WI38 (cell line): ENCODE results near the gene SDR9C7.
"Not testable (repeated sequence)": the region's sequence is repeated elsewhere in the genome, so short reads cannot be mapped to it uniquely, and the experiment has no call there.

Experiments used
- H3K4me3 ChIP-seq: 2 replicates; pipeline ENCODE4 v1.5.1; 2011; ENCODE audit warnings: low read depth, mild to moderate bottlenecking, control low read depth, low read length
- CTCF ChIP-seq: IDR thresholded peaks from 2 replicates; pipeline ENCODE4 v1.5.1; 2012; ENCODE audit warnings: low read depth, mild to moderate bottlenecking, control low read depth, low read length

The SDR9C7 gene

DNA sequence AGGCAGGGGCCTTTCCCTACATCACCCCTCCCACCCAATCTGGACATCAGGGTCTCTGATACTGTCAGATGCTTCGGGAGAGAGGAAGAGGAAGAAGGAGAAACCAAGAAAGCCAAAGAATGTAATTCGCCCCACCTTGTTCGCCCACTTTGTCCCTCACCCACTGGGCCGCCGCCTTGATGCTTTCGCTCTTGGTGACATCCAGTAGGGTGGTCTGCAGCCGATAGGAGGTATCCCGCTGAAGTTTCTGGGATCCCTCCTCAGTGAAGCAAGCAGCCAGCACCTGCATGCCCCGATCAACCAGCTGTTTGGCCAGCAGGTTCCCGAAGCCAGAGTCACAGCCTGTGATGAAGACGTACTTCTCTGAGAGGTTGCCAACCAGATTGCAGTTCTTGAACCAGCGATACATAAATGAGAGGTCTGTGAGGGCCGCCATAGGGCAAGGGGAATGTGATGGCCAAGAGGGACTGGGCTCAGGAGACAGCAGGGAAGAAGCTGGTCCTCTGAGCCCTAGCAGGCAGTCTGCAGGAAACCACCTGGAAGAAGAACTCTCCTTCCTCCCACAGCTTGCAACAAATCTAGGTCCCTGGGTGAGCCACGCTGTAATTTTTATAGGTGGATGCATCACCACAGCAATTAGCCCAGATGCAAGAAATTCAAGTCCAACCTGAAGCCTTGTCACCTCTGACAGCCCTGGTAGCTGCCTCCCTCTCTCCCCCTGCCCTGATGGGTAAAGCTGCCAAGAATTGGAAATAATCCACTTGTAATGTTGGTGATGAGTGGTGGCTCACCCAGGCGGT, at the start of gene SDR9C7:
Gene SDR9C7 (minus strand): TSS at position 583 of the 800 bp plus-strand sequence. CDS start 147 bp downstream, at position 436.
- TF ChIP-seq CTCF = no peak
- no peak within 1 kb of the TSS for H3K4me3 ChIP-seq

DNA sequence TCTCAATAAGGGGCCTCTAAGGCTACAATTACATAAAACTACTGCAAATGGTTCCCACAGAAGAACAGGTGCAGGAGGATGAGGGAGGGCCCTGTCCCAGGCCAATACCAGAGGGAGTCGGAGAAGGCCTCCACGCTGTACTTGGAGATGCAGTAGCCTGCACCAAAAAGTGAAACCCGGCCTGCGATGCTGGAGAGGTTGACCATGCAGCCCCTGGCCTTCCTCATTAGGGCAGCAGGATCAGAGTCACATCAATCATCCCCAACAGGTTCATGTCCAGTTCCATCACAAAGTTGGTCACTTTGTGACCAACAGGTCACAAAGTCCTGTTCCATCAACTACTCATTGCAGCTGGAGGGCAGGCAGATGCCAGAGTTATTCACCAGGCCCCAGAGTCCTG, 49.2 kb upstream of the SDR9C7 start:
- H3K4me3 ChIP-seq = no peak overlapping the region
- TF ChIP-seq CTCF = no peak

- not testable (repeated sequence) for H3K4me3 ChIP-seq
Measured at GRCh38 chr12:56982578-56983236, 48.5 kb upstream of the SDR9C7 start.

DNA sequence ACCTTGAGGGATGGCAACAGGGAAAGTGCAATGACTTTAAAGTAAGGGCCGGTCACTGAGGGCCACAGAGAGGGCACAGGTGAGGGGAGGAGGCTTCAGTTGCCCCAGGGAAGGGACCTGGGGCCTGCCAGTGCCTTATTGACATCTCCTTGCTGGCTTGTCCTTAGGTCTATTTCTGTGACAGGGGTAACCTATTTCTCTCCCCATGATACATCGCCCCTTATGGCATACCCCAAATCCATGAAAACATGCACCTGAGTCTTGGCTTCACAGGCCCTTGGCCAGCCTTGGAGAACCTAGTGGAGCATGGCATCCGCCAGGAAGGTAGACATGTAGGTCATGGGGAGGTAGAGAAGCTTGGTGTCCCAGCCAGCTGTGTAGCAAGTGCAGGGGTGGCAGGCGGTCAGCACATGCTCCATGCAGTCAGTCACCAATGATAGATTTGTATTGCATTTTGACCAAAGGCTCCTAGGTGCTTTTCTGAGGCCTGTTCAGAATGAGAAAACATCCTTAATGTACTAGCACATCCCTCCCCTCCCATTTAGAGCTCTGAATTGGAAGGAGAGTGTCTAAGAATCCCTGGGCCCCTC, 46.8 kb upstream of the SDR9C7 start:
- no peak for TF ChIP-seq CTCF
- H3K4me3 ChIP-seq = no peak overlapping the region

DNA sequence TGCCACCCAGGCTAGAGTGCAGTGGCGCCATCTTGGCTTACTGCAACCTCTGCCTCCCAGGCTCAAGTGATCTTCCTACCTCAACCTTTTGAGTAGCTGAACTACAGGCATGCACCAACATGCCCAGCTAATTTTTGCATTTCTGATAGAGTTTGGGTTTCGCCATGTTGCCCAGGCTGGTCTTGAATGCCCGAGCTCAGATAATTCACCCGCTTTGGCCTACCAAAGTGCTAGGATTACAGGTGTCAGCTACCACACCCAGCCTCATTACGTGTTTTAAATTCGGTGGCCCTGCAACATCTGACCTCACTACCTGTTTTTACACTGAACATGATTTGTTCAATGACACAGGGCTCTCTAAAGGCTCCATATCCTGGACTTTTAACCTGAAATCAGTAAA, 46.1 kb upstream of the SDR9C7 start:
- TF ChIP-seq CTCF = no peak
- H3K4me3 ChIP-seq = no peak overlapping the region

GRCh38 chr12:56979628-56980027, 45.4 kb upstream of the SDR9C7 start:
- TF ChIP-seq CTCF = no peak

DNA sequence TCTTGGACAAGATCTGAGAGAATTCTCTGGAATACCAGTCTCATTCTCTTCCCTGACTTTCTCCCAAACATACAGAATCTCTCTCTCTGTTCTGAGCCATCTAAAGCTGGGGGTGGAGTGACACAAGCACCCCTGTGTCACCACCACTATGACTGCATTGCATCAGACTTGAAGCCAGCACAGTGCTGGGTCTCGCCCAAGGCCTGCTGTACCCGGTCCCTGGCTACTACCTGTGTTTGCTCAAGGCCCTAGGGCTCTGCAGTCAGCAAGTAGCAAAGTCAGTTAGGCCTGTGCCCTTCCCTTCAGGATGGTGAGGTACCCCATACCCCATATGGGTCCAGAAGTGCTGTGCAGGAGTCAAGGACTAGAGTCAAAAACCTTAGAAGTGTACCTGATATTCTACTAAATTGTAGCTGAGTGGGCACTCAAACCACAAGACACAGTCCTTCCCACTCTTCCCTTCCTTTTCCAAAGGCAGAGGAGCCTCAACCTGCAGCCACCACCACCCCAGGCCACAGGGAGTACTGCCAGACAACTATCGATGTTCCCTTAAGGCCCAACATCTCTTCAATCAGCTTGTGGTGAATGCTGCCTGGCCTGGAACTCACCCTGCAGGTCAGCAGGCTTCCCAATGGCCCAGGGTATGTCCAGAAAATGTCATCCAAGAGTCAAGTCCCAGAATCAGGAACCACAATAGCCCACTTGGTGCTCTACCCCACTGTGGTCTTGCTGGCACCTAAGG, 44.4 kb upstream of the SDR9C7 start:
- H3K4me3 ChIP-seq = no peak overlapping the region
- no peak for TF ChIP-seq CTCF

More at GRCh38 chr12:56979628-56980027, 45.4 kb upstream of the SDR9C7 start:
- H3K4me3 ChIP-seq = no peak overlapping the region

- not testable (repeated sequence) for H3K4me3 ChIP-seq
Measured at GRCh38 chr12:56977361-56977760, 43.2 kb upstream of the SDR9C7 start.

DNA sequence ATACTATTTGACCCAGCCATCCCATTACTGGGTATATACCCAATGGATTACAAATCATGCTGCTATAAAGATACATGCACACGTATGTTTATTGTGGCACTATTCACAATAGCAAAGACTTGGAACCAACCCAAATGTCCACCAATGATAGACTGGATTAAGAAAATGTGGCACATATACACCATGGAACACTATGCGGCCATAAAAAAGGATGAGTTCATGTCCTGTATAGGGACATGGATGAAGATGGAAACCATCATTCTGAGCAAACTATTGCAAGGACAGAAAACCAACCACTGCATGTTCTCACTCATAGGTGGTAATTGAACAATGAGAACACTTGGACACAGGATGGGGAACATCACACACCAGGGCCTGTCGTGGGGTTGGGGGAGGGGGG, 40.0 kb upstream of the SDR9C7 start:
- not testable (repeated sequence) for H3K4me3 ChIP-seq

DNA sequence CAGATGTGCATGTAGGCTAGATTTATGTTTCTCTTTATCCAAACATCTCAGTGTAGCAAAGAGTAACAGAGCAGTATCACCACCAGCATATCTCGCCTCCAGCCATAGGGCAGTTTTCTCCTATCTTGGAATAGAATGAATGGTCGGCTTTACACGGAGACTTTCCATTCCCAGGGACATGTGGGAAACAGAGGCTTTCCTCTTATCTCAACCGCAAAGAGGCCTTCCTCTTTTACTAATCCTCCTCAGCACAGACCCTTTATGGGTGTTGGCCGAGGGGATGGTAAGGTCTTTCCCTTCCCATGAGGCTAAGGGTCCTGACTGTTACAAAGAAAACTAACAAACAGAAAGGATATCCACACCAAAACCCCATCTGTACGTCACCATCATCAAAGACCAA, 34.7 kb upstream of the SDR9C7 start:
- not testable (repeated sequence) for H3K4me3 ChIP-seq

- not testable (repeated sequence) for H3K4me3 ChIP-seq
Measured at GRCh38 chr12:56965997-56966642, 31.9 kb upstream of the SDR9C7 start.
